GM10847 (cell line): ENCODE data around the gene TFPI.

ENCODE experiments used
- POLR2A ChIP-seq: IDR thresholded peaks from 2 replicates; pipeline ENCODE4 v1.6.1; 2011; ENCODE audit not compliant: insufficient read length; ENCODE audit errors: extremely low read depth

TFPI gene

GRCh38 chr2:187419808-187420207, 134.4 kb downstream of the TFPI start:
- TF ChIP-seq POLR2A: no peak

- TF ChIP-seq POLR2A: no peak
These were observed 138.8 kb downstream of the TFPI start for GRCh38 chr2:187415449-187415848.
